PFSK-1 (cell line): ENCODE measurements around the gene PARVB.

Source experiments
- FOXP2 ChIP-seq: optimal IDR thresholded peaks from 2 replicates; pipeline ENCODE3; 2011; ENCODE audit warnings: borderline replicate concordance, control low read depth, inconsistent platforms; ENCODE audit not compliant: insufficient read depth; ENCODE audit errors: extremely low read length, extremely low read depth
- POLR2AphosphoS5 ChIP-seq: IDR thresholded peaks from 2 replicates; pipeline ENCODE4 v1.6.1; 2012; ENCODE audit warnings: low read depth, mild to moderate bottlenecking, control low read depth, low read length, moderate library complexity
- SIN3A ChIP-seq: IDR thresholded peaks from 2 replicates; pipeline ENCODE4 v1.6.1; 2012; ENCODE audit warnings: mild to moderate bottlenecking, low read length, moderate library complexity, borderline replicate concordance; ENCODE audit not compliant: insufficient read depth
- TAF1 ChIP-seq: IDR thresholded peaks from 2 replicates; pipeline ENCODE4 v1.6.1; 2012; ENCODE audit warnings: low read length, control low read depth, borderline replicate concordance; ENCODE audit not compliant: insufficient read depth
- TF ChIP-seq, protein P1 (sequence below), 2 experiments: IDR thresholded peaks; 2 replicates each; pipeline versions ENCODE4 v1.6.1 to v1.8.0; 2011 to 2012; ENCODE audit warnings: low read depth in 2 of 2, low read length in 2 of 2, control low read depth in 1 of 2, inconsistent platforms in 1 of 2, mild to moderate bottlenecking in 1 of 2, moderate library complexity in 1 of 2; ENCODE audit not compliant: insufficient read depth in 1 of 2

- TF ChIP-seq, protein P1, sequence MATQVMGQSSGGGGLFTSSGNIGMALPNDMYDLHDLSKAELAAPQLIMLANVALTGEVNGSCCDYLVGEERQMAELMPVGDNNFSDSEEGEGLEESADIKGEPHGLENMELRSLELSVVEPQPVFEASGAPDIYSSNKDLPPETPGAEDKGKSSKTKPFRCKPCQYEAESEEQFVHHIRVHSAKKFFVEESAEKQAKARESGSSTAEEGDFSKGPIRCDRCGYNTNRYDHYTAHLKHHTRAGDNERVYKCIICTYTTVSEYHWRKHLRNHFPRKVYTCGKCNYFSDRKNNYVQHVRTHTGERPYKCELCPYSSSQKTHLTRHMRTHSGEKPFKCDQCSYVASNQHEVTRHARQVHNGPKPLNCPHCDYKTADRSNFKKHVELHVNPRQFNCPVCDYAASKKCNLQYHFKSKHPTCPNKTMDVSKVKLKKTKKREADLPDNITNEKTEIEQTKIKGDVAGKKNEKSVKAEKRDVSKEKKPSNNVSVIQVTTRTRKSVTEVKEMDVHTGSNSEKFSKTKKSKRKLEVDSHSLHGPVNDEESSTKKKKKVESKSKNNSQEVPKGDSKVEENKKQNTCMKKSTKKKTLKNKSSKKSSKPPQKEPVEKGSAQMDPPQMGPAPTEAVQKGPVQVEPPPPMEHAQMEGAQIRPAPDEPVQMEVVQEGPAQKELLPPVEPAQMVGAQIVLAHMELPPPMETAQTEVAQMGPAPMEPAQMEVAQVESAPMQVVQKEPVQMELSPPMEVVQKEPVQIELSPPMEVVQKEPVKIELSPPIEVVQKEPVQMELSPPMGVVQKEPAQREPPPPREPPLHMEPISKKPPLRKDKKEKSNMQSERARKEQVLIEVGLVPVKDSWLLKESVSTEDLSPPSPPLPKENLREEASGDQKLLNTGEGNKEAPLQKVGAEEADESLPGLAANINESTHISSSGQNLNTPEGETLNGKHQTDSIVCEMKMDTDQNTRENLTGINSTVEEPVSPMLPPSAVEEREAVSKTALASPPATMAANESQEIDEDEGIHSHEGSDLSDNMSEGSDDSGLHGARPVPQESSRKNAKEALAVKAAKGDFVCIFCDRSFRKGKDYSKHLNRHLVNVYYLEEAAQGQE (IDR thresholded peaks at IDR 0.05; ENCODE audit: insufficient read depth in 1 of 2, low read depth in 2 of 2, low read length in 2 of 2): no peak
- TF ChIP-seq TAF1 (no peak), POLR2AphosphoS5 (no peak), FOXP2 (no peak), SIN3A (no peak)
These were observed 65.8 kb downstream of the PARVB start for GRCh38 chr22:44089717-44090570.
